ENCODE measurements around the gene VSTM2B. TPM values are rescaled to one million over a fixed set of nuclear protein-coding genes. Genes with fewer than 3 reads are reported as not detected.

The VSTM2B gene
- total RNA-seq, 2 donors from 2014 or later: not detected

DNA sequence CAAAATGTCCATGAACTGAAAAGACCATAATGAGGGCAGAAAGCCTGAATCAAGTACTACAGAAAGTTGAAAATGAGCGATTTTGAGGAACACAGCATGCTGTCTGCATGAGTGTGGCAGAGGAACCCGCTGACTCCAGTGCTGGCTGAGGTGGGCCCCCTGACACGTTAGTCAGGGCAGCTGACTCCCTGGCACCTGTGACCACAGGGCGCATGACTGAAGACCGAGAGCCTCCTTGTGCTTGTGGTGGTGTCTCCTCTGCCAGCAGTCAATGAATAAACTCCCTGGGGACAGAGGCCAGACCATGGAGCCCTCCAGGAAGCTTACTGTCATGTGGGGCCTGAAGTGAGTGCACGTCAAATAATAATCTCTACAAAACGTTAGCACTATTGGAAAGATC is 38.4 kb upstream of the VSTM2B start:
- Mint-ChIP-seq H3K36me3 (ENCODE audit: low read depth) (no peaks in the 10 kb centered on the region), H3K27me3 (peaks cover 41% of the 10 kb centered on the region), H3K4me3 (no peak overlapping the region), H3K4me1 (no peaks in the 10 kb centered on the region), H3K27ac (no peak overlapping the region)
- no peaks in the 10 kb centered on the region for H3K9me3 ChIP-seq (ENCODE audit: control insufficient read depth, low read length, poor library complexity, severe bottlenecking)
- DNase-seq (no peak), ATAC-seq (no peak)

DNA sequence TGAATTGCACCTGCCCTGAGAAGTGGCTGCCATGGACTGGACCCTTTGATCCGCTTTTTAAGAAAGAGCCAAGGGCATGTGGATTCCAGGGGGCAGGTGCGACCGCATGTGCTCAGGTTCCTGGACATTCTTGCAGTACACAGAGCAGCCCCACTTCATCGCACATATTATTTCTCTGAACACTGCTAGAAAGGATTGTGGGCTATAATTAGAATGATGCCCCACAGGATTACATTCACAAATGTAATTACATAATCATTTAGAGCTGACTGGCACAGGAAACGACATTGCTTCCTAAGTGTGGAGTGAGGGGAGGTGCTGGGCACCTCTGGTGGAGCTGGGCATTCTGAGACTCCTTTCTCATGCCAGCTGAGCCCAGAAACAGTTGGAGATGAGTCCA is 37.5 kb upstream of the VSTM2B start:
- no peaks in the 10 kb centered on the region for H3K4me1 Mint-ChIP-seq
- H3K9me3 ChIP-seq (ENCODE audit: control insufficient read depth, low read length, poor library complexity, severe bottlenecking): no peaks in the 10 kb centered on the region
- no peak overlapping the region for H3K4me3 Mint-ChIP-seq
- H3K27ac Mint-ChIP-seq: no peak overlapping the region
- ATAC-seq: no peak
- peaks cover 33% of the 10 kb centered on the region for H3K27me3 Mint-ChIP-seq
- no peaks in the 10 kb centered on the region for H3K36me3 Mint-ChIP-seq (ENCODE audit: low read depth)
- no peak for DNase-seq

DNA sequence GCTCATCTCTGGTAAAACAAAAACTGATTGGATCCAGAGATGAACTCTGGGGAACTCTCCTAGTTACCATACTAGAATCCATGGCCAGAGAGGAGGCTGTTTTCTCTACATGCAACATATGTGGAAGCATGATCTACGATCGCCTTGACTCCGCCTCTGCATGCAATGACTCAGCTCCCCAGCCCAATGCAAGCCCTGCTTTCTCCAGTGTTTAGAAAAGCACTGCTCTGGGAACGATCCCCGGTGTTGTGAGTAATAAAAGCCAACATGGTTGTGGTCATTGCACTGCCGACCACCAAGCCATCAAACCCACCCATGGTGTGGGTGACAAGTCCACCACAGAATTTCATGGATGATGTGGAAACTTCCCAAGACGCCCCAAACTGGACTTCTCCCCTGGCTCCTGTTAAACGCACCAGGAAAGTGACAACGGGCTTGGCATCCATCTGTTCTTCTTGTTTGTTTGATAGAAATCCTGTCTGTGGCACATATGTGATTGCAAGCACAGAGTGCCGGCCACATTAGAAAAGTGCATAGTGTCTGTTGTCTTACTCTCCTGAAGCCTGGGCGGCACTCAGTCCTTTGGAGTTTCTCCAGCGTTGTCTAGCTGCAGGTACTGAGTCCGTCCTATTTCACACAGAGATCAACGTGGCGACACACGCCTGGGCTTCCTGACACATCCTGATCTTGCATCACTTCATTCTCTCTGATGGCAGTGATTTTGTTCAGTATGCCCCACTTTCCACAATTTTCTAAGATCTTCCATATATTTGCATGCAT is 36.4 kb upstream of the VSTM2B start:
- no peaks in the 10 kb centered on the region for H3K9me3 ChIP-seq (ENCODE audit: control insufficient read depth, low read length, poor library complexity, severe bottlenecking)
- Mint-ChIP-seq H3K4me1 (no peaks in the 10 kb centered on the region), H3K27me3 (peaks cover 31% of the 10 kb centered on the region), H3K27ac (no peak overlapping the region), H3K36me3 (ENCODE audit: low read depth) (no peaks in the 10 kb centered on the region), H3K4me3 (no peak overlapping the region)
- ATAC-seq (no peak), DNase-seq (no peak)

DNA sequence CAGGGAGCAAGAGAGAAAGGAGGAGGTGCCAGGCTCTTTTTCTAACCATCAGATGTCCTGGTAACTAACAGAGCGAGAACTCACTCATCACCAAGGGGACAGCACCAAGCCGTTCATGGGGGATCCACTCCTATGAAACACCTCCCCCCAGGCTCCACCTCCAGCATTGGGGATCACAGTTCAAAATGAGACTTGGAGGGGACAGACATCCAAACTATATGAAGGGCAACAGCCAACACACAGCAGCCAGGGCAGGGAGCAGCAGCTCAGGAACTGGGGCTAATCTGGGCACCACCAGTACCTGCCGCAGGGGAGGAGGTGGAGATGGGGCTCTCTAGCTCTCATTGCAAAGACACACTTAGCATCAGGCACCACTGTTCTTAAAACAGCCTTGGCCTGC is 34.3 kb upstream of the VSTM2B start:
- Mint-ChIP-seq H3K4me1 (no peaks in the 10 kb centered on the region), H3K27ac (no peak overlapping the region), H3K36me3 (ENCODE audit: low read depth) (no peaks in the 10 kb centered on the region), H3K27me3 (peaks cover 25% of the 10 kb centered on the region), H3K4me3 (no peak overlapping the region)
- no peaks in the 10 kb centered on the region for H3K9me3 ChIP-seq (ENCODE audit: control insufficient read depth, low read length, poor library complexity, severe bottlenecking)
- ATAC-seq (no peak), DNase-seq (no peak)

DNA sequence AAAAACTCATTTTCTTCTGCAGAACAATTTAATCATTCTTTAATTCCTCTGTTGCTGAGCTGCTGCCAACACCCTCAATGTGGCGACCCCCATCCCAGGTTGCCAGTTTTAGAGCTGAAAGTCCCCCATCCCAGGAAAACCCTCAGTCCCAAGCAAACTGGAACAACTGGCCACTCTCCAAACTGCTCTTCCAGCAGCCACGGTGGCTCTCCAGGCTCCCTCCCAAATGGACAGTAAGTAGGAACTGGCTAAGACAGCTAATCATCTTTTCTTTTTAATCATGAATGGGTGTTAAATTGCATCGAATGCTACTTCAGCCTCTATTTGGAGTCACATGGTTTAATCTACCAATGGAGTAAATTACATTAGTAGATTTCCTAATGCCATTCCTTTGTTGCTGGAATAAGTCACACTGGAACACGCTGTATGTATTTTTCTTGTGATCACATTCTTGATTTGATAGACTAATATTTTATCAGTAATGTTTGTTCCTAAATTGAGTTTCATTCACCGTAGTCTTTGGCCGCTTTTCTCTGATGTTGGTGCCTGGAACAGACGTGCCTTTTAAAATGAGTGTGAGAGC is 33.7 kb upstream of the VSTM2B start:
- DNase-seq: no peak
- peaks cover 25% of the 10 kb centered on the region for H3K27me3 Mint-ChIP-seq
- no peaks in the 10 kb centered on the region for H3K36me3 Mint-ChIP-seq (ENCODE audit: low read depth)
- ATAC-seq: no peak
- H3K4me1 Mint-ChIP-seq: no peaks in the 10 kb centered on the region
- H3K9me3 ChIP-seq (ENCODE audit: control insufficient read depth, low read length, poor library complexity, severe bottlenecking): no peaks in the 10 kb centered on the region
- H3K4me3 Mint-ChIP-seq: no peak overlapping the region
- H3K27ac Mint-ChIP-seq: no peak overlapping the region

DNA sequence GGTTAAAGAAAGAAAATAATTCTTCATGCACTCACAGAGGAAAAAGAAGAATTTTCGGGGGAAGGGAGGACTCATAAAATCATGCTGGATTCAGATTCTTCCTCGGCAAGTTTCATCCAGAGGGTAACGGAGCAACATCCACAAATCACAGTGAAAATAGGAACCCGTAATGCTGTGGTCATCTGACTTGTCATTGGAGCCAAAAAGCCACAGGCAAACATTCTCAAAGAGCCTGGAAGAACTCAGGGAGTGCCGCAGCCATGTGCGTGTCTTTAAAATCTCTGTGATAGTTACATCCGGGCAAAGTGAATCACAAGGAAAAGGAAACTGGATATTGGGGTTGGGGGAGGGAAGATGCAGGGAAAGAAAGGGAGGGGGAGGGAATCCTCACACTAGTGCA is 33.0 kb upstream of the VSTM2B start:
- ATAC-seq (no peak), DNase-seq (no peak)
- Mint-ChIP-seq H3K27ac (no peak overlapping the region), H3K27me3 (peaks cover 25% of the 10 kb centered on the region), H3K4me3 (no peak overlapping the region), H3K36me3 (ENCODE audit: low read depth) (no peaks in the 10 kb centered on the region), H3K4me1 (no peaks in the 10 kb centered on the region)
- no peaks in the 10 kb centered on the region for H3K9me3 ChIP-seq (ENCODE audit: control insufficient read depth, low read length, poor library complexity, severe bottlenecking)

DNA sequence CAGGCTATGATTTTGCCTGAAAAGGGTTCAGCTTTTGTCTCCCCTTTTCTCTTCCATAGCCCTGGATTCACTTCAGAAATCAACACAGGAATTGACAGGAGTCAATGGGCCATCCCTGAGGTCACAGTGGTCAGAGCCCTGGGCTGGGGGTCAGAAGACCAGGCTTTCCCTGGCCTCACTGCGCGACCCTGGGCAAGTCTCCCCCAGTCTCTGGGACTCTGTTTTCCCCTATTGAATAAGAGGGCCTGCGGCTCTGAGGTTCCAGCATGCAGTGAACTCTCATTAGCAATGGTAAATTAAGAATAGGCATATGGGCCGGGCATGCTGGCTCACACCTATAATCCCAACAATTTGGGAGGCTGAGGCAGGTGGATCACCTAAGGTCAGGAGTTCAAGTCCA is 30.7 kb upstream of the VSTM2B start:
- no peak overlapping the region for H3K4me3 Mint-ChIP-seq
- H3K27me3 Mint-ChIP-seq: peaks cover 29% of the 10 kb centered on the region
- H3K9me3 ChIP-seq (ENCODE audit: control insufficient read depth, low read length, poor library complexity, severe bottlenecking): no peaks in the 10 kb centered on the region
- no peak overlapping the region for H3K27ac Mint-ChIP-seq
- no peaks in the 10 kb centered on the region for H3K36me3 Mint-ChIP-seq (ENCODE audit: low read depth)
- no peak for DNase-seq
- no peak for ATAC-seq
- no peaks in the 10 kb centered on the region for H3K4me1 Mint-ChIP-seq

DNA sequence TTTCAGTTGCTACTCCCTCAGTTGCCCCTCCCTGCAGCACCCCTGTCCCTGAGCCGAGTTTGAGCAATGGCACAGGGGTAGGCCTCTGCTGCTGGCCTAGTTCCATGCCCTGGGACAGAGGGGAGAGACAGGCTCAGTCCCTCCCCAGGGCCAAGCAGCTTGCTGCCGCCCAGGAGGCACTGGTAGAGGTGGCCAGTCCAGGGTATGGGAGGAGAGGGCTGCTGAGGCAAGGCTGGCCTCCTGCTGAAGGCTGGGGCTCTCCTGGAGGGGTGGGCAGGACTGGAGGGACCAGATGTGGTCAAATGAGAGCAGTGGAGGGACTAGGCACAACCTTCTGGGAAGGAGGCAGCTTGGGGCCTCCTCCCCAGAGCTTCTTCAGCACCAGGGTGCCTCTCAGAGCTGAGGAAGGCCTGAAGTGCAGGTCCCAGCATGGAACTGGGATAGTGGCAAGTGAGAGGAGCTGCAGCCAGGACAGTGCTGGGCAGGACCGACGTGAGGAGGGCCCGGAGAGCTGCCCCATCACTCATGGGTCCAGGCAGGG is 29.8 kb upstream of the VSTM2B start:
- ATAC-seq (no peak), DNase-seq (no peak)
- no peaks in the 10 kb centered on the region for H3K9me3 ChIP-seq (ENCODE audit: control insufficient read depth, low read length, poor library complexity, severe bottlenecking)
- Mint-ChIP-seq H3K27me3 (peaks cover 25% of the 10 kb centered on the region), H3K36me3 (ENCODE audit: low read depth) (no peaks in the 10 kb centered on the region), H3K4me1 (no peaks in the 10 kb centered on the region), H3K4me3 (no peak overlapping the region), H3K27ac (no peak overlapping the region)

DNA sequence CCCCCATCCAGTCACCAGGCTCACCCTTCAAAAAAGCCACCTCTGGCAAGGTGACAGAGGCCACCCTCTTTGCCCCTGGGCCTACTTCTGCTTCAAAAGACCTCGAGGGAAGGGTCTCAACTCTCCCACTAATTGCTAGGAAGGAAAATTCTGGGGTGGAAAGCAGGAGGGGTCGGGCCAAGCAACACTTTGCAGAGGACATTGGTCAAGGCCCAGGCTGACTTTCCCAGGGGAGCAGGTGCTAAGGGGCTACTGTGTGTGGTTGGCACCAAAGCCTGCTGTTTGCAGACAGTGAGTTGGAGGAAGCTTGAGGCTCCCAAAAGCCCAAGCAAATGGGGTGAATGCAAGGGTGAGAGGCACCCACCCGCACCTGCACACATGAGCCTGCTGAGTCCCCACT is 28.6 kb upstream of the VSTM2B start:
- H3K36me3 Mint-ChIP-seq (ENCODE audit: low read depth): no peaks in the 10 kb centered on the region
- no peaks in the 10 kb centered on the region for H3K4me1 Mint-ChIP-seq
- DNase-seq: no peak
- no peak overlapping the region for H3K4me3 Mint-ChIP-seq
- ATAC-seq: no peak
- no peak overlapping the region for H3K27ac Mint-ChIP-seq
- no peaks in the 10 kb centered on the region for H3K9me3 ChIP-seq (ENCODE audit: control insufficient read depth, low read length, poor library complexity, severe bottlenecking)
- peaks cover 24% of the 10 kb centered on the region for H3K27me3 Mint-ChIP-seq

DNA sequence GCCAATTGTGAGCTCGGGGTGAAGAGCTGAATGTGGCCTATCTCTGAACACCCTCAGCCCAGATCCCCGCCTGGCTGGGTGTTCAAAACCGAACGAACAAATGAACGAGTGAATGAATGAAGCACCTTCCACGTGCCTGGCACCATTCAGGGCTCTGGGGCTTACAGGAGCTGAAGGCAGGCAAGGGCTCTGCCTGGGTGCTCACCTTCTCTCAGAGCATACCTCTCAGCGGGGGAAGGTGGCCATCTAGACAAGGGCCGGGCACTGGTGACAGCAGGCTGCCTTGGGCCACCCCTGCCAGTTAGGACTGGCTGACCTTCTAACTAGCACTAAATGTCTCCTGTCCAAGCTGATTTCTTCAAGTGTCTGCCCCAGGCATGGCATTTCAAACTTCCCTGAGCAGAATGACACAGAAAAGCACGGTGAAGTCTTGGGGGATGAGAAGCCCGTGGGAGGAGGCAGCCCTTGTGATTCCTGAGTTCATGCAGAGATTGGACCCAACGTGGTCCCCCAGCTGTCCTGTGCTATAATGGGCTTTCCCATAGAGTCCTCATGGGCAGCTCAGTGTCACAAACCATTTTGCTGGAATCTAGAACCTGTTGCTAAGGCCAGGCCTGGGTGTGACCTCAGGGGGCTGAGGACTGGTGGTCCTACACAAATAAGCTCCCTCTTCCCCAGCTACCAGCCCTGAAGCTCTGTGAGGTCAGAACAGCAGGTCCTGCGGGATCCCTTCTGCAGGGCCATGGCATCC is 27.9 kb upstream of the VSTM2B start:
- ATAC-seq (no peak), DNase-seq (no peak)
- Mint-ChIP-seq H3K27ac (no peak overlapping the region), H3K4me1 (no peaks in the 10 kb centered on the region), H3K27me3 (peaks cover 29% of the 10 kb centered on the region), H3K4me3 (no peak overlapping the region), H3K36me3 (ENCODE audit: low read depth) (no peaks in the 10 kb centered on the region)
- no peaks in the 10 kb centered on the region for H3K9me3 ChIP-seq (ENCODE audit: control insufficient read depth, low read length, poor library complexity, severe bottlenecking)

DNA sequence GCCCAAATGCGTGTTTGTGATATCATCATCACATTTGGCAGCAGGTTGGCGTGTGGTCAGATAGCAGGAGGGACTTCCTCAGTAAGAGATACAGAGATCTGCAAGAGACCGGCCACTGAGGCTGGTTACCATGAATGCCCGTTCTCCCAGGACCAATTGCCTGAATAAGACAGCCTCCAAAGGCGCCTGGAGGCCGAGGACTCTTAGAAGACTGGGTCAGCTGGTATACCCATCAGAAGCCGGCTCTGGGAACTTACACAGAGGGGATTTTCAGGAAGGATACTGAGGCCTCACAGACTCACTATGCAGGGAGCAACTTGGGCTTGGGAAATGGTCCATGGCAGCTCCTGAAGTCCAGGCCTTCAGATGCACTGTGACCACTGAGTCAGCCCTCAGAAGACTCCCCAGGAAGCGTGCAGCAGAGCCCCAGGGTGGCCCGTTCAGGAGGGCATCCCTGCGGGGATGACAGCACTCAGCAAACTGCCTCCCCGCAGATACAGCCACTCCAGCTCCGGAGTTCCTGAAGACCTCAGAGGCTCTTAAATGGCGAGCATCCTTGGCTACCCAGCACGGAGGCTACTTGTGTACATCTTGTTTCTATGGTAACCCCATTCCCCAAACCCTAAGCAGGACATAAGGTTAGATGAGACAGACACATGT is 26.4 kb upstream of the VSTM2B start:
- Mint-ChIP-seq H3K4me1 (peaks cover 3% of the 10 kb centered on the region), H3K27me3 (peaks cover 44% of the 10 kb centered on the region), H3K27ac (no peak overlapping the region), H3K36me3 (ENCODE audit: low read depth) (no peaks in the 10 kb centered on the region), H3K4me3 (no peak overlapping the region)
- ATAC-seq (no peak), DNase-seq (no peak)
- no peaks in the 10 kb centered on the region for H3K9me3 ChIP-seq (ENCODE audit: control insufficient read depth, low read length, poor library complexity, severe bottlenecking)

DNA sequence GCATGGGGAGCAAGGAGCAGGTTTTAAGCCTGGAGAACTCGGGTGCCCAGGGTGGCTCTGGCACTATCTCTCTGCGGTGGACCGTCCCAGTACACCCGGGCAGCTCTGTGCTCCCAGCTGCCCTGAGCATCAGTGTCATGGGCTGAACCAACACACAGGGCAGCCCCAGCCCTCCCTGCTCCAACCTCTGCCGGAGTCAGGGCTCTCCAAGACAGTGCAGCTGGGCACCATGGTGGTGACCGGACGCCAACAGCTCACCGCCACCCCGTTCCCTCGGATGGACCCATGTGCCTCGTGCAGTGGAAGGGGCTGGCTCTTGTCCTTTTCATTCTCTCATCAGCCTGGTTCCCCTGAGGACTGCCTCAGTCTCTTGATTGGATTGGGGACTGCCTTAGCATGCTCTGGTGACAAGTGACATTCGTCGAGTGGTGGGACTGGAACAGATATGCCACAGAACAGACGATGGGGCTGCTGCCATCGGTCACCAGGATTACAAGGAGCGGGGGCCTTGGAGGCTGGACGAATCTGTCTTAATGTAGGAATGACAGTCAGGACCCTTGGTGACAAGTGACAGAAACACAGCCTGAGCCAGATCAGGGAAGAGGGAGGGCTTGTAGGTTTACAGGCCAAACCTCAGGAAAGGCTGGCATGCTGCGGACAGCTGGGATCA is 25.7 kb upstream of the VSTM2B start:
- H3K27me3 Mint-ChIP-seq: peaks cover 46% of the 10 kb centered on the region
- no peaks in the 10 kb centered on the region for H3K36me3 Mint-ChIP-seq (ENCODE audit: low read depth)
- peaks cover 3% of the 10 kb centered on the region for H3K4me1 Mint-ChIP-seq
- H3K9me3 ChIP-seq (ENCODE audit: control insufficient read depth, low read length, poor library complexity, severe bottlenecking): no peaks in the 10 kb centered on the region
- no peak overlapping the region for H3K4me3 Mint-ChIP-seq
- DNase-seq (no peak), ATAC-seq (no peak)
- no peak overlapping the region for H3K27ac Mint-ChIP-seq

Measured in T-helper 17 cell (primary cell).